Activated CD8-positive, alpha-beta memory T cell treated with anti-CD3 and anti-CD28 coated beads, Interleukin-2, amount 50 U/mL, for 4 hours (primary cell): Measurements from ENCODE around the gene ESPNL.

Experiments used
- DNase-seq: peaks from one replicate; pipeline ENCODE4 v3.0.0-alpha.2; 2020

Gene ESPNL

GRCh38 chr2:238176613-238177012 lies 76.5 kb downstream of the ESPNL start:
- DNase-seq = no peak

- no peak for DNase-seq
Measured at GRCh38 chr2:238180554-238180953, 80.4 kb downstream of the ESPNL start.

GRCh38 chr2:238182362-238182761 lies 82.2 kb downstream of the ESPNL start:
- no peak for DNase-seq
